Neural progenitor cell (in vitro differentiated cells): ENCODE measurements around the gene TTC9. TPM values are rescaled to one million over a fixed set of nuclear protein-coding genes. Genes with fewer than 3 reads are reported as not detected.
"Not testable (repeated sequence)": the region's sequence is repeated elsewhere in the genome, so short reads cannot be mapped to it uniquely, and the experiment has no call there.

ENCODE experiments used
- DNase-seq: peaks from one replicate; pipeline ENCODE4 v3.0.0-alpha.2; 2016; ENCODE audit warnings: low spot score
- H2AFZ ChIP-seq: fragments of 200-600 bp; sonication (generic); replicated peaks from 2 replicates; pipeline ENCODE4 v1.6.1; 2016; ENCODE audit warnings: antibody characterized with exemption
- H3F3A ChIP-seq: fragments of 200-600 bp; sonication (generic); 2 replicates; pipeline ENCODE4 v1.6.1; 2016; ENCODE audit warnings: antibody characterized with exemption, low read depth
- H3K27ac ChIP-seq: fragments of 200-600 bp; sonication (generic); 2 replicates; pipeline ENCODE4 v1.5.1; 2016; ENCODE audit warnings: mild to moderate bottlenecking
- H3K27me3 ChIP-seq: fragments of 200-600 bp; sonication (generic); 2 replicates; pipeline ENCODE4 v1.6.1; 2016; ENCODE audit warnings: mild to moderate bottlenecking, moderate library complexity
- H3K36me3 ChIP-seq: fragments of 200-600 bp; sonication (generic); 2 replicates; pipeline ENCODE4 v1.5.1; 2016
- H3K4me1 ChIP-seq: fragments of 200-600 bp; sonication (generic); 2 replicates; pipeline ENCODE4 v1.6.1; 2016; ENCODE audit warnings: mixed run types
- H3K4me2 ChIP-seq: fragments of 200-600 bp; sonication (generic); 2 replicates; pipeline ENCODE4 v1.6.1; 2016
- H3K4me3 ChIP-seq: fragments of 200-600 bp; sonication (generic); 2 replicates; pipeline ENCODE4 v1.5.1; 2016
- H3K79me2 ChIP-seq: fragments of 200-600 bp; sonication (generic); 2 replicates; pipeline ENCODE4 v1.6.1; 2016; ENCODE audit warnings: low read depth
- H3K9ac ChIP-seq: fragments of 200-600 bp; sonication (generic); 2 replicates; pipeline ENCODE4 v1.6.1; 2016
- H3K9me3 ChIP-seq: fragments of 200-600 bp; sonication (generic); 2 replicates; pipeline ENCODE4 v1.5.1; 2016; ENCODE audit warnings: low read depth
- H4K20me1 ChIP-seq: fragments of 200-600 bp; sonication (generic); 2 replicates; pipeline ENCODE4 v1.6.1; 2016; ENCODE audit warnings: low read depth
- H3K27ac Mint-ChIP-seq: 3 replicates; pipeline ENCODE4 v1.8.0; 2021; ENCODE audit warnings: mixed read lengths
- H3K27me3 Mint-ChIP-seq: 2 replicates; pipeline ENCODE4 v1.8.0; 2022; ENCODE audit warnings: low read depth, mild to moderate bottlenecking, inconsistent platforms, moderate library complexity, mixed read lengths; ENCODE audit not compliant: insufficient read depth
- H3K36me3 Mint-ChIP-seq: 3 replicates; pipeline ENCODE4 v1.8.0; 2021; ENCODE audit warnings: mixed read lengths
- H3K4me1 Mint-ChIP-seq: 3 replicates; pipeline ENCODE4 v1.8.0; 2021; ENCODE audit warnings: mixed read lengths
- H3K4me3 Mint-ChIP-seq: 3 replicates; pipeline ENCODE4 v1.8.0; 2021; ENCODE audit warnings: mild to moderate bottlenecking, moderate library complexity, mixed read lengths
- H3K9me3 Mint-ChIP-seq: 3 replicates; pipeline ENCODE4 v1.8.0; 2020; ENCODE audit warnings: mixed read lengths
- CTCF ChIP-seq: fragments of 200-600 bp; sonication (generic); IDR thresholded peaks from 2 replicates; pipeline ENCODE4 v1.5.1; 2017; ENCODE audit warnings: antibody characterized with exemption, mild to moderate bottlenecking
- EZH2 ChIP-seq: fragments of 200-600 bp; sonication (generic); IDR thresholded peaks from 2 replicates; pipeline ENCODE4 v1.6.1; 2017; ENCODE audit warnings: antibody characterized with exemption, mild to moderate bottlenecking, moderate library complexity
- EZH2phosphoT487 ChIP-seq: fragments of 200-600 bp; sonication (generic); IDR thresholded peaks from 2 replicates; pipeline ENCODE4 v1.6.1; 2017; ENCODE audit warnings: antibody characterized with exemption
- total RNA-seq: library from RNA; depleted of rRNA; stranded (reverse); fragments of >200 nt; gene quantifications from 2 replicates; pipeline ENCODE4 v1.2.3, GENCODE V29; 2015; ENCODE audit warnings: low replicate concordance

Gene TTC9
- total RNA-seq, 1 donor from 2014 or later: 3.5 TPM

DNA sequence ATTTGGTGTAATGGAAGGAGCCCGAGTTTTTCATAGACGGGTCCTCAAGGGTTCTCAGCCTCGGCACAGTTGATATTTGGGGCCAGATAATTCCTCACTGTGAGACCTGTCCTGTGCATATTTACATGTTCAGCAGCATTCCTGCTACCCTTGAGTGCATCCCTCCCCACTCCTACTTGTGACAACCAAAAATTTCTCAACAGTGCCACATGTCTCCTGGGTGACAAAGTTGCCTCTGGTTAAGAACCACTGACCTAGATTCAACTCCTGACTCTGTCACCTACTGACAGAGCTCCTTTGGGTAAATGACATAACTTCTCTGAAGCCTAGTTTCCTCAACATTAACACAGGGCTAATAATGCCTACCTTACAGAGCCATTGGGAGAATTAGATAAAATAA lies 60.4 kb downstream of the TTC9 start:
- Histone ChIP-seq H3K36me3 (no peaks in the 10 kb centered on the region), H3K4me1 (no peaks in the 10 kb centered on the region), H2AFZ (no peak overlapping the region), H3K79me2 (no peaks in the 10 kb centered on the region), H3K4me3 (no peak overlapping the region), H3K9ac (no peak overlapping the region), H3K9me3 (no peaks in the 10 kb centered on the region), H3K27me3 (no peaks in the 10 kb centered on the region), H3F3A (no peaks in the 10 kb centered on the region), H3K4me2 (no peak overlapping the region), H3K27ac (no peak overlapping the region), H4K20me1 (no peaks in the 10 kb centered on the region)
- H3K36me3 Mint-ChIP-seq: no peaks in the 10 kb centered on the region
- peaks cover 6% of the 10 kb centered on the region for H3K27me3 Mint-ChIP-seq
- H3K4me3 Mint-ChIP-seq: no peak overlapping the region
- no peaks in the 10 kb centered on the region for H3K9me3 Mint-ChIP-seq
- H3K4me1 Mint-ChIP-seq: peaks cover 4% of the 10 kb centered on the region
- TF ChIP-seq EZH2phosphoT487 (no peak), EZH2 (no peak), CTCF (no peak)
- no peak overlapping the region for H3K27ac Mint-ChIP-seq
- no peak for DNase-seq

- H3F3A ChIP-seq, H2AFZ ChIP-seq, H3K4me3 Mint-ChIP-seq, H3K9ac ChIP-seq, H3K36me3 ChIP-seq, H4K20me1 ChIP-seq, H3K27me3 Mint-ChIP-seq, H3K79me2 ChIP-seq, H3K27ac ChIP-seq, DNase-seq, H3K4me1 ChIP-seq, H3K4me2 ChIP-seq, H3K4me3 ChIP-seq, H3K4me1 Mint-ChIP-seq, H3K9me3 Mint-ChIP-seq, H3K27me3 ChIP-seq, H3K27ac Mint-ChIP-seq, H3K36me3 Mint-ChIP-seq, H3K9me3 ChIP-seq: not testable (repeated sequence)
Measured at GRCh38 chr14:70703621-70704168, 62.0 kb downstream of the TTC9 start.

- Histone ChIP-seq H2AFZ (no peak overlapping the region), H3K27me3 (no peaks in the 10 kb centered on the region), H3K4me3 (no peak overlapping the region), H3K4me1 (no peaks in the 10 kb centered on the region), H3K27ac (no peak overlapping the region), H4K20me1 (no peaks in the 10 kb centered on the region), H3K9me3 (no peaks in the 10 kb centered on the region), H3F3A (no peaks in the 10 kb centered on the region), H3K36me3 (no peaks in the 10 kb centered on the region), H3K4me2 (no peak overlapping the region), H3K9ac (no peak overlapping the region), H3K79me2 (no peaks in the 10 kb centered on the region)
- Mint-ChIP-seq H3K27me3 (peaks cover 2% of the 10 kb centered on the region), H3K4me1 (peaks cover 7% of the 10 kb centered on the region), H3K4me3 (no peak overlapping the region), H3K36me3 (no peaks in the 10 kb centered on the region), H3K27ac (no peak overlapping the region), H3K9me3 (no peaks in the 10 kb centered on the region)
- no peak for DNase-seq
- TF ChIP-seq CTCF: no peak
Measured at GRCh38 chr14:70704960-70705359, 63.2 kb downstream of the TTC9 start.

DNA sequence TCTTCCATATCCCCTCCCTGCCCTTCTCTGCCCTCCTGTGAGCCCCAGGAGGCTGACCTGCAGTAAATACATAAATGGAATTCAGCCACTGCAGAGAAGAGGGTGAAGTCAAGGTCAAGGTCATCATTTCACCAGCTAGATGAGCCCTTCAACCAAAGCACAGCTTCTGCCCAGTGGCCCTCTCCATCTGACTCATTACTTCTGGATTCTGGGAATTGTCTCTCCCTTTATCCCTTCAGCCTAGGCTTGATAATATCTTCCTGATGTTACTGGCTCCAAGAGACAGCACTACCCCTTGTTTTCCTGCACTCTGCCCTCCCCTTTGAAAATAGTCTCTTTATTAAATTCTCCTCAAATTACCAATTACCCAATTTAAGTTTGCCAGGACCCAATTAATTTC lies 64.5 kb downstream of the TTC9 start:
- Histone ChIP-seq H3K27ac (no peak overlapping the region), H4K20me1 (no peaks in the 10 kb centered on the region), H3K4me3 (no peak overlapping the region), H3K4me2 (no peak overlapping the region), H3K79me2 (no peaks in the 10 kb centered on the region), H3K36me3 (no peaks in the 10 kb centered on the region), H3K4me1 (no peaks in the 10 kb centered on the region), H3F3A (no peaks in the 10 kb centered on the region), H3K9me3 (no peaks in the 10 kb centered on the region), H3K9ac (no peak overlapping the region), H2AFZ (no peak overlapping the region), H3K27me3 (no peaks in the 10 kb centered on the region)
- no peak for DNase-seq
- peaks cover 2% of the 10 kb centered on the region for H3K27me3 Mint-ChIP-seq
- no peaks in the 10 kb centered on the region for H3K36me3 Mint-ChIP-seq
- H3K4me3 Mint-ChIP-seq: no peak overlapping the region
- H3K9me3 Mint-ChIP-seq: no peaks in the 10 kb centered on the region
- H3K27ac Mint-ChIP-seq: no peak overlapping the region
- H3K4me1 Mint-ChIP-seq: peaks cover 8% of the 10 kb centered on the region
- TF ChIP-seq CTCF (no peak), EZH2phosphoT487 (no peak), EZH2 (no peak)
